K562 (cell line): ENCODE results near the gene CDC14A.

Experiments used
- CEBPB ChIP-seq: fragments of 450-650 bp; IDR thresholded peaks from 2 replicates; pipeline ENCODE4 v1.6.1; 2016; ENCODE audit warnings: missing genetic modification characterization, missing compliant biosample characterization
- PCBP2 ChIP-seq: fragments of 200-400 bp; formaldehyde crosslinking; IDR thresholded peaks from 2 replicates; pipeline ENCODE4 v1.6.1; 2018; ENCODE audit warnings: low read length, low read depth, mild to moderate bottlenecking, moderate library complexity; ENCODE audit not compliant: poor library complexity, severe bottlenecking
- POLR2A ChIP-seq: fragments of 450-650 bp; conservative IDR thresholded peaks from 2 replicates; pipeline ENCODE4 v1.6.1; 2016
- PPARD ChIP-seq: fragments of 250-450 bp; sonication (Bioruptor Pico); IDR thresholded peaks from 2 replicates; pipeline ENCODE4 v1.8.0; 2022; ENCODE audit warnings: inconsistent platforms, mild to moderate bottlenecking, moderate library complexity
- TF ChIP-seq, protein P1 (sequence below), 3 experiments: IDR thresholded peaks in 2 of 3; conservative IDR thresholded peaks in 1 of 3; 2 replicates each; pipeline ENCODE4 v1.5.1; 2011 to 2012; ENCODE audit warnings: low read length in 3 of 3, mild to moderate bottlenecking in 3 of 3, control low read depth in 2 of 3, improper control_type of control experiment in 1 of 3, inconsistent platforms in 1 of 3, low read depth in 1 of 3, mixed read lengths in 1 of 3, moderate library complexity in 1 of 3; ENCODE audit not compliant: insufficient read depth in 2 of 3

DNA sequence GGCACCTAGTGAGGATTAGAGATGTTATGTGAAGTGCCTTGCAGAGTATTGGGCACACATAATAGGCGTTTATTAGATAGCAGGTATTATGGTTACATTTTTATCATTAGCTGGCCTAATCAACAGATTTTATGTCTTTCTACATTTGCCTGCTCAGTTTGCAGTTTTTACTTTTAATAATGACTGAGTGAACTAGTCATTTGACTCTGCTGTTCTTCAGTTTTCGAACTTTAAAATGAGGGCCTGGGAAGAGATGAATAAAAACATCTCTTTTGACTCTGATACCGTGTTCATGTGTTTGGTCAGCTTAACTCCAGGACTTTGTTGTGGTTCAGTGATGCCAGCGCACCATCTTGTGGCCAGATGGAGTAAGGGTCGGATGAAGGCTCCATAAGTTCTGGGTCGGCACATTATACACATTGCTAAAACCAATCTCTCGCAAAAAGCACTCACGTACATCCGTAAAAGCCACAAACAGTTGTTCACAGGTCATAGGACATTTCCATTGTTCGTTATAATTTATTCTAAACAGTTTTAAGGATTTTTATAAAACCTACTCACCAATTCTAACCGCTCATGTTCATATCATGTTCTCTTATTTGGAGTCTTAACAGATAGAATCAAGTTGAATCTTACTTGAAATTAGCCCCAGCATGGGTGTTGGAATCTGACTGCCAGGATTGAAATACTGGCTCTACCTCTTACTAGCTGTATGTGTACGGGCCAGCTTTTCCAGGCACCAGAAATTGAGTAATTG is 107.2 kb downstream of the CDC14A start:
- TF ChIP-seq CEBPB (tag) (no peak), POLR2A (no peak), PCBP2 (no peak), PPARD (no peak)
- TF ChIP-seq, protein P1, sequence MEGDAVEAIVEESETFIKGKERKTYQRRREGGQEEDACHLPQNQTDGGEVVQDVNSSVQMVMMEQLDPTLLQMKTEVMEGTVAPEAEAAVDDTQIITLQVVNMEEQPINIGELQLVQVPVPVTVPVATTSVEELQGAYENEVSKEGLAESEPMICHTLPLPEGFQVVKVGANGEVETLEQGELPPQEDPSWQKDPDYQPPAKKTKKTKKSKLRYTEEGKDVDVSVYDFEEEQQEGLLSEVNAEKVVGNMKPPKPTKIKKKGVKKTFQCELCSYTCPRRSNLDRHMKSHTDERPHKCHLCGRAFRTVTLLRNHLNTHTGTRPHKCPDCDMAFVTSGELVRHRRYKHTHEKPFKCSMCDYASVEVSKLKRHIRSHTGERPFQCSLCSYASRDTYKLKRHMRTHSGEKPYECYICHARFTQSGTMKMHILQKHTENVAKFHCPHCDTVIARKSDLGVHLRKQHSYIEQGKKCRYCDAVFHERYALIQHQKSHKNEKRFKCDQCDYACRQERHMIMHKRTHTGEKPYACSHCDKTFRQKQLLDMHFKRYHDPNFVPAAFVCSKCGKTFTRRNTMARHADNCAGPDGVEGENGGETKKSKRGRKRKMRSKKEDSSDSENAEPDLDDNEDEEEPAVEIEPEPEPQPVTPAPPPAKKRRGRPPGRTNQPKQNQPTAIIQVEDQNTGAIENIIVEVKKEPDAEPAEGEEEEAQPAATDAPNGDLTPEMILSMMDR (IDR thresholded peaks at IDR 0.05 in 2 of 3, conservative IDR thresholded peaks at IDR 0.05 in 1 of 3; ENCODE audit: insufficient read depth in 2 of 3, low read depth in 1 of 3, low read length in 3 of 3), result peak; percentile 72 to 86 (median 84)
